GM12873 (cell line): ENCODE results near the gene SOX21.

ENCODE experiments used
- TF ChIP-seq, protein P1 (sequence below): IDR thresholded peaks from 2 replicates; pipeline ENCODE4 v1.5.1; 2012; ENCODE audit warnings: low read depth, mild to moderate bottlenecking, moderate library complexity, low read length, control low read depth; ENCODE audit not compliant: insufficient read depth; ENCODE audit errors: missing control alignments

SOX21 gene

DNA sequence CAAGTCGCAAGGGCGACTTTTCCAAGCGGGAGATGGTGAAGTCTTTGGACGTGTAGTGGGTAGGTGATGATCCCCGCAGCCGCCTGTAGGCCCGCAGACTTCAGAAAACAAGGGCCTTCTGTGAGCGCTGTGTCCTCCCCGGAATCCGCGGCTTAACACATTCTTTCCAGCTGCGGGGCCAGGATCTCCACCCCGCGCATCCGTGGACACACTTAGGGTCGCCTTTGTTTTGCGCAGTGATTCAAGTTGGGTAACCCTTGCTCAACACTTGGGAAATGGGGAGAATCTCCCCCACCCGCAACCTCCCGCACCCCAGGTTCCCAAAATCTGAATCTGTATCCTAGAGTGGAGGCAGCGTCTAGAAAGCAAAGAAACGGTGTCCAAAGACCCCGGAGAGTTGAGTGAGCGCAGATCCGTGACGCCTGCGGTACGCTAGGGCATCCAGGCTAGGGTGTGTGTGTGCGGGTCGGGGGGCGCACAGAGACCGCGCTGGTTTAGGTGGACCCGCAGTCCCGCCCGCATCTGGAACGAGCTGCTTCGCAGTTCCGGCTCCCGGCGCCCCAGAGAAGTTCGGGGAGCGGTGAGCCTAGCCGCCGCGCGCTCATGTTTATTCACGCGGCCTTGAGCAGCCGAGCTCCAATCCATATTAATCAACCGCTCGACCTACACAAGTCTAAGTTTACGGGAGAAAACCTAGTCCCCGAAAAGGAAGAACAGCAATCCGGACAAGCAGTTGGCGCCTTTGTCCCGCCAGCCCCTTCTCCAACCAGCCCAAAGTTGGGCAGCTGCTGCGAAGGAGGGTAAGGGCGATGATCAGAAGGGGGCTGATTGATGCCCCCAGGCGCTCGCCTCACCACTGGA, 9.9 kb downstream of the SOX21 start:
- TF ChIP-seq, protein P1, sequence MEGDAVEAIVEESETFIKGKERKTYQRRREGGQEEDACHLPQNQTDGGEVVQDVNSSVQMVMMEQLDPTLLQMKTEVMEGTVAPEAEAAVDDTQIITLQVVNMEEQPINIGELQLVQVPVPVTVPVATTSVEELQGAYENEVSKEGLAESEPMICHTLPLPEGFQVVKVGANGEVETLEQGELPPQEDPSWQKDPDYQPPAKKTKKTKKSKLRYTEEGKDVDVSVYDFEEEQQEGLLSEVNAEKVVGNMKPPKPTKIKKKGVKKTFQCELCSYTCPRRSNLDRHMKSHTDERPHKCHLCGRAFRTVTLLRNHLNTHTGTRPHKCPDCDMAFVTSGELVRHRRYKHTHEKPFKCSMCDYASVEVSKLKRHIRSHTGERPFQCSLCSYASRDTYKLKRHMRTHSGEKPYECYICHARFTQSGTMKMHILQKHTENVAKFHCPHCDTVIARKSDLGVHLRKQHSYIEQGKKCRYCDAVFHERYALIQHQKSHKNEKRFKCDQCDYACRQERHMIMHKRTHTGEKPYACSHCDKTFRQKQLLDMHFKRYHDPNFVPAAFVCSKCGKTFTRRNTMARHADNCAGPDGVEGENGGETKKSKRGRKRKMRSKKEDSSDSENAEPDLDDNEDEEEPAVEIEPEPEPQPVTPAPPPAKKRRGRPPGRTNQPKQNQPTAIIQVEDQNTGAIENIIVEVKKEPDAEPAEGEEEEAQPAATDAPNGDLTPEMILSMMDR: no peak

DNA sequence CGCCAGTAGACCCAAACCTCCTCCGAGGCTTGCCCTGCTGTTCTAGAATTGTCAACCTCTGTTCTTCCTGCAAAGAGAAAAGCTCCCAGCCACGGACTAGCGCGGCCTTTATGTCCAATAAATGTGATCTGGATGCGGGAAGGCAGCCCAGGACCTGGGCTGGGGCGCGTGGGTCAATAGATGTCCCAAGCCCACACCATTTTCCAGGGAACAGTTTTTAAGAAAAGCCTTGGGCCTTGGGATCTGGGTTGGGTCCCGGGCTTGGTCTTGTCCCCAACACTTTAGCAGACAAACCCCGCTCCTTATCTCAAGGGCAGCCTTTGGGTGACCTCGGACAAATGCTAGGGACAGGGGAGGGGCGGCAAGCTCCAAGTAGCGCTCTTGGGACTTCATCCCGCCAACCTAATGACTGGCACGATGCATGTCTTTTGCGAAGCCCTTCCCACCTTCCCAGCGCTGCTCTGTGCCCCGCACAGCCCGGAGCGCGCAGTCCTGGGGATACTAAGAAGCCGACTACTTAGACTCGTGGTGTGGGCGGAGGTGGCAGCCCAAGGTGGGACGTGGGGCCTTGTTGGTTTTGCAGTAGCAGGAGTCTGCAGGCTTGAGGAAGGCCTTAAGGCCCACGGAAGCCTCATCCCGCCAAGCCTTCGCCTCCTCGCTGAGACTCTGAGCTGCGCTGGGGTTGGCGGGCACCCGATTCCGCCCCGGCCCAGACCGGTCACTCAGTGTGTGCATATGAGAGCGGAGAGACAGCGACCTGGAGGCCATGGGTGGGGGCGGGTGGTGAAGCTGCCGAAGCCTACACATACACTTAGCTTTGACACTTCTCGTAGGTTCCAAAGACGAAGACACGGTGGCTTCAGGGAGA, 10.8 kb downstream of the SOX21 start:
- TF ChIP-seq, protein P1: no peak

DNA sequence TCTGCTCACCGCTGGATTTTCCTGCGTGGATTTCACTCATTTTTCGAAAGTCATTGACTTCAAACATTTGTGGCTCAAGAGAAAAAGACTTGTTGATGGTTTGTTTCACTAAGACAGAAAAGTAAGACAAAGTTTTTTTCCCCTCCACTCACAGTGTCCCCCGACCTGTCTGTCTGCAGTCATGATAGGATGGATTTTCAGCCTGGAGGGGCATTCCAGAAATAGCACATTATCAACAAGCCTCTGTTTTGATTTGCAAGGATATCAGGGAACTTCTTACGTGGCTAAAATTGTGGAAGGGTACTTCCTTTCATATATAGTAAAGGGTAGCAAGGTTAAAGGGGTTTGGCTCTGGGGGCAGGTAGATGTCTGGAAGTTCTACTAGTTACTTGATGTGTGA, 11.8 kb downstream of the SOX21 start:
- TF ChIP-seq, protein P1: no peak

DNA sequence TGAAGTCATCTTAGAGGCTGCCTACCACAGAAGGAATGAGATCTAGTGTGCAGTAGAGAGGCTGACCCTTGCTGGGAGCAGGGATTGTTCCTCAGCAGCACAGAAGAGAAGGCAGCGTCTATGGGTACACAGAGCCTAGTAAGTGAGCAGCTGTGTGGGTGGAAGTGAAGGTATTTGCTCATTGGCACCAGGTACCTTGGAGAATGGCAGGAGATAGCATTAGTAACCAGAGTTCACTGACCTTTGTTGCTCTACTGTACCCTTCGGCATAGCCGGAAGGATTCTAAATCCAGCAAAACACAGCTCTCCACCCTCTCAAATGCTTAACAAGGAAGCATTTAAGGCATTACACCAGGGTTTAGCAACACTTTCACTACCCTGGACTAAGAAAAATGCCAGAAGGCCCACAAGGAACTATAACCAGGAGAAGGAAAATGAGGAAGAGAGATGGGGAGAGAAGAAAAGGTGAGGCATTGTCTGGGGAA, 12.3 kb downstream of the SOX21 start:
- TF ChIP-seq, protein P1: no peak

DNA sequence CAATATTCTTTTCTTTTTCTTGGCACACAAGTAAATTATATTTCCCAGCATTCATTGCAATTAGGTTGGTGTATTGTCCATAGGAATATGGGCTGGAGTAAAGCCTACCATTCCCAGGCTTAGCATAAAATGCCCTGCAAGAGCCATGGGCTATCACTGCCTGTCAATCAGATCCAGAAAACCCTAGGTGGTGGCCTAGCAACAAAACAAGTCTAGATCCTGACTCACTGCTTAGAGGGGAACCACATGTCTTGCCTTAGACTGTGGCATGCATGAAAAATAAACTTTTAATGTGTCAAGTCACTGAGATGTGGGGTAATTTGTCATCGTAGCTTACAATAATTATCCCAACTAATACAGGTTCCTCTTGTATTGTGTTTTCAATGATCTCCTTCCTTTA, 16.2 kb downstream of the SOX21 start:
- TF ChIP-seq, protein P1: no peak

DNA sequence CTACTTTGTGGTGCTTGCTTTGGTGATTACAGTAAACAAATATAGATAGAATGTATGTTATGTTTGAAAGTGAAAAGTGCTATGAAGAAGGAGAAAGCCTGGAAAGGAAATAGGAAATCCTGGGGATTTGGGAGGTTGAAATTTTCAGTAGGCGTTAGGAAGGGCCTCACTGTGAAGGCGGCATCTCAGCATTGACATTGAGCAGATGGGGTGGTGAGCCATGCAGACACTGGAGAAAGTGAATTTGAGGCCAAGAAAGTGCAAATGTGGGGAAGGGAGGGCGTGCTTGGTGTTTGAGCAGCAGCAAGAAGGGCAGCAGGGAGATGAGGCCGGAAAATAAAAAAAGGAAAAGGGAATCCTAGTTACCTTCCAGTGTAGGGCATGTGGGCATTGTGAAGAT, 20.3 kb downstream of the SOX21 start:
- TF ChIP-seq, protein P1: no peak

DNA sequence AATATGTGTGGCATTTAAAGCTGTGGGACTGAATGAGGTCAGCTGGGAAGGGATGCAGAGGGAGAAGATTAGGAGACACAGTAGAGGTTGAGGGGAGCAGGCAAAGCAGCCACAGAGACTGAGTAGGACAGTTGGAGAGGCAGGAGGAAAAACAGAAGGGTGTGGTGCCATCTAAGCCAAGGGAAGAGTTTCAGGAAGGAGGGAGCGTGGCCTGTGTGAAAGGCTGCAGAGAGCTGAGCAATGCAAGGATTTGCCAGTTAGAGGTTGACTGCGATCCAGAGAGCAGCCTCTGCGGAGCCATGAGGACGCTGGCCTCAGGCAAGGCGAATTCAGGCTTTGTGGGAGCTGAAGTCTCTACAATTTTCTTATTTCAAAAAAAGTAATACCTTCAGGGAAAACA, 28.9 kb downstream of the SOX21 start:
- TF ChIP-seq, protein P1: no peak
